ENCODE results near the gene NPAS3. TPM values are rescaled to one million over a fixed set of nuclear protein-coding genes. Genes with fewer than 3 reads are reported as not detected.

Gene NPAS3
- total RNA-seq, 1 experiment from 2014 or later: 15.6 TPM

DNA sequence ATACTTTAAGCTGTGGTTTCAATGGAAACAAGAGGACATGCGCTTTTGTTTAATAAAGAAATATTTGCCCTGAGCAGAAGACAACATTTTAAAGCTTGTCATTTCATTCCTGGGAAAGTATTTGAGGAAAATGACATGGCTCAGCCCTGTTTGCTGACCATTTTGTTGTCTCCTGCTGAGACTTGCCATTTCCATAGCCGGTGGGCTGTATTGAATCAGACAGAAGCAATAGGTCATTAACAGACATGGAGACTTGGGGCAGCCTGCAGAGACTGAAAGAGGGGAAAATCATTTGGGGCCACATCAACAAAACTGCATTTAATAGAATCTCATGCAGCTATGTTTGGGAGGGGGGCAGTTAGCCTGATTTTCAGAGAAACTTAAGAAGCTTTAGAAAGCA lies 443.0 kb downstream of the NPAS3 start:
- Histone ChIP-seq H3K9me3 (ENCODE audit: low read depth, low read length, poor library complexity, severe bottlenecking) (no peaks in the 10 kb centered on the region), H3K27ac (ENCODE audit: low read depth, low read length, poor library complexity, severe bottlenecking) (no peak overlapping the region), H3K36me3 (ENCODE audit: insufficient read depth, low read length, poor library complexity, severe bottlenecking) (no peaks in the 10 kb centered on the region), H3K4me1 (ENCODE audit: insufficient read depth, low read length, poor library complexity, severe bottlenecking) (no peaks in the 10 kb centered on the region), H3K27me3 (replicated peaks; ENCODE audit: insufficient read depth, low read depth, low read length, poor library complexity) (no peaks in the 10 kb centered on the region), H3K4me3 (ENCODE audit: low read depth, low read length, poor library complexity, severe bottlenecking) (no peak overlapping the region)
- ChIA-PET POLR2A (ENCODE audit: low non-redundant PET) (no interaction called here), CTCF (no interaction called here)
- TF ChIP-seq EZH2 (IDR thresholded peaks at IDR 0.05; ENCODE audit: borderline replicate concordance, low read depth, low read length, poor library complexity, severe bottlenecking): no peak
- TF ChIP-seq, protein P1, sequence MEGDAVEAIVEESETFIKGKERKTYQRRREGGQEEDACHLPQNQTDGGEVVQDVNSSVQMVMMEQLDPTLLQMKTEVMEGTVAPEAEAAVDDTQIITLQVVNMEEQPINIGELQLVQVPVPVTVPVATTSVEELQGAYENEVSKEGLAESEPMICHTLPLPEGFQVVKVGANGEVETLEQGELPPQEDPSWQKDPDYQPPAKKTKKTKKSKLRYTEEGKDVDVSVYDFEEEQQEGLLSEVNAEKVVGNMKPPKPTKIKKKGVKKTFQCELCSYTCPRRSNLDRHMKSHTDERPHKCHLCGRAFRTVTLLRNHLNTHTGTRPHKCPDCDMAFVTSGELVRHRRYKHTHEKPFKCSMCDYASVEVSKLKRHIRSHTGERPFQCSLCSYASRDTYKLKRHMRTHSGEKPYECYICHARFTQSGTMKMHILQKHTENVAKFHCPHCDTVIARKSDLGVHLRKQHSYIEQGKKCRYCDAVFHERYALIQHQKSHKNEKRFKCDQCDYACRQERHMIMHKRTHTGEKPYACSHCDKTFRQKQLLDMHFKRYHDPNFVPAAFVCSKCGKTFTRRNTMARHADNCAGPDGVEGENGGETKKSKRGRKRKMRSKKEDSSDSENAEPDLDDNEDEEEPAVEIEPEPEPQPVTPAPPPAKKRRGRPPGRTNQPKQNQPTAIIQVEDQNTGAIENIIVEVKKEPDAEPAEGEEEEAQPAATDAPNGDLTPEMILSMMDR (conservative IDR thresholded peaks at IDR 0.05; ENCODE audit: low read depth, low read length): no peak
- intact Hi-C loops (cut with micrococcal nuclease; ENCODE audit: unreplicated experiment): no loop called here
- no TSS peak for BruUV-seq (replicated peaks)
- no peak for DNase-seq (ENCODE audit: low spot score)

DNA sequence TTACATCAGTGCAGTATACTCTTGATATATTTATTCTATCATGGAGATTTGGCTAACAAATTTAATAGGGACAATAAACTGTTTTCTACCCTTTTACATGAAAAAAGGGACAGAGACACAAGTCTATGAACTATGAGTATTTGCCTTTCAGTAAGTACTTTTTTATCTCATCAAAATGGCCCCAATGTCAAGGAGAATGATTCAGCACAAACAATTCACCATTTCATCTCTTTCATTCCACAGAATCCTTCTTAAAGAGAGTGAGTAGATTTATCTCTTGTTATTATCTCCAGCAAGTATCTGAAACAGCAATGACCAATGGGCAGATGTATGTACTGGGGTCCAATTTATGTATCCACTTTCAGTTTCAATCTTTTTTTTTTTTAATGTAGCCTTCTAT lies 447.5 kb downstream of the NPAS3 start:
- DNase-seq (ENCODE audit: low spot score): no peak
- CTCF ChIA-PET: no interaction called here
- intact Hi-C loops (cut with micrococcal nuclease; ENCODE audit: unreplicated experiment): no loop called here
- no peak overlapping the region for H3K27ac ChIP-seq (ENCODE audit: low read depth, low read length, poor library complexity, severe bottlenecking)
- H3K4me1 ChIP-seq (ENCODE audit: insufficient read depth, low read length, poor library complexity, severe bottlenecking): no peaks in the 10 kb centered on the region
- H3K4me3 ChIP-seq (ENCODE audit: low read depth, low read length, poor library complexity, severe bottlenecking): no peak overlapping the region
- no TSS peak for BruUV-seq (replicated peaks)
- no peaks in the 10 kb centered on the region for H3K27me3 ChIP-seq (replicated peaks; ENCODE audit: insufficient read depth, low read depth, low read length, poor library complexity)
- POLR2A ChIA-PET (ENCODE audit: low non-redundant PET): no interaction called here
- no peaks in the 10 kb centered on the region for H3K9me3 ChIP-seq (ENCODE audit: low read depth, low read length, poor library complexity, severe bottlenecking)
- TF ChIP-seq EZH2 (IDR thresholded peaks at IDR 0.05; ENCODE audit: borderline replicate concordance, low read depth, low read length, poor library complexity, severe bottlenecking): no peak
- TF ChIP-seq, protein P1 (conservative IDR thresholded peaks at IDR 0.05; ENCODE audit: low read depth, low read length): no peak
- H3K36me3 ChIP-seq (ENCODE audit: insufficient read depth, low read length, poor library complexity, severe bottlenecking): no peaks in the 10 kb centered on the region

DNA sequence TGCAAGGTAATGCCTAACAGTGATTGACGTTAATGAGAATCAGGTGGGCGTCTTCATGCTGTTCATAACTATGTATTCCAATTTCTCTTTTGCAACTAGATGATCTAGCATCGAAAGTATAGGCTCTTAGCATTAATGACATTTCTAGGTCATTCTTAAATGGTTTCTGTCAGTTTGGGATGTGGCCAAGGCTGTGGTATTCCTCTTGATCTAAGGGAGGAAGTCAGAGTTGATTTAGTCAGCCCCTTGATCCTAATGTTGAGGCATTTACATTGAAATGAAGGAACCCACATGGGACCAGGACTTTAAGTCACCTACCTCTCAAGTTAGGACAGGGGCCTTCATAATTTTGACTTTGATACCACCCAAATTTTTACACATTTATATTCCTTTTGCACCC lies 448.1 kb downstream of the NPAS3 start:
- CTCF ChIA-PET: no interaction called here
- intact Hi-C loops (cut with micrococcal nuclease; ENCODE audit: unreplicated experiment): no loop called here
- H3K27ac ChIP-seq (ENCODE audit: low read depth, low read length, poor library complexity, severe bottlenecking): no peak overlapping the region
- no peaks in the 10 kb centered on the region for H3K9me3 ChIP-seq (ENCODE audit: low read depth, low read length, poor library complexity, severe bottlenecking)
- no peaks in the 10 kb centered on the region for H3K27me3 ChIP-seq (replicated peaks; ENCODE audit: insufficient read depth, low read depth, low read length, poor library complexity)
- POLR2A ChIA-PET (ENCODE audit: low non-redundant PET): no interaction called here
- TF ChIP-seq, protein P1 (conservative IDR thresholded peaks at IDR 0.05; ENCODE audit: low read depth, low read length): no peak
- TF ChIP-seq EZH2 (IDR thresholded peaks at IDR 0.05; ENCODE audit: borderline replicate concordance, low read depth, low read length, poor library complexity, severe bottlenecking): no peak
- no peak overlapping the region for H3K4me3 ChIP-seq (ENCODE audit: low read depth, low read length, poor library complexity, severe bottlenecking)
- no TSS peak for BruUV-seq (replicated peaks)
- no peak for DNase-seq (ENCODE audit: low spot score)
- H3K4me1 ChIP-seq (ENCODE audit: insufficient read depth, low read length, poor library complexity, severe bottlenecking): no peaks in the 10 kb centered on the region
- H3K36me3 ChIP-seq (ENCODE audit: insufficient read depth, low read length, poor library complexity, severe bottlenecking): no peaks in the 10 kb centered on the region
